AG09309 (cell line): ENCODE data around the gene FAAP20.

Source experiments
- DNase-seq: peaks from one replicate; pipeline ENCODE4 v3.0.0-alpha.2; 2010; ENCODE audit warnings: low read depth
- H3K4me3 ChIP-seq: 2 replicates; pipeline ENCODE4 v1.5.1; 2011; ENCODE audit warnings: mild to moderate bottlenecking, low read depth, low read length, moderate library complexity; ENCODE audit not compliant: control insufficient read depth
- CTCF ChIP-seq: IDR thresholded peaks from 2 replicates; pipeline ENCODE4 v1.5.1; 2011; ENCODE audit warnings: mild to moderate bottlenecking, low read depth, low read length, inconsistent platforms; ENCODE audit not compliant: insufficient read depth, control insufficient read depth; ENCODE audit errors: missing control alignments

Gene FAAP20

GRCh38 chr1:2224631-2225428 lies 30.3 kb upstream of the FAAP20 start:
- DNase-seq: no peak
- no peak for TF ChIP-seq CTCF

GRCh38 chr1:2224170-2224584 lies 29.6 kb upstream of the FAAP20 start:
- no peak for TF ChIP-seq CTCF
- no peak for DNase-seq
- H3K4me3 ChIP-seq: no peak overlapping the region

More at GRCh38 chr1:2224631-2225428, 30.3 kb upstream of the FAAP20 start:
- H3K4me3 ChIP-seq: no peak overlapping the region

DNA sequence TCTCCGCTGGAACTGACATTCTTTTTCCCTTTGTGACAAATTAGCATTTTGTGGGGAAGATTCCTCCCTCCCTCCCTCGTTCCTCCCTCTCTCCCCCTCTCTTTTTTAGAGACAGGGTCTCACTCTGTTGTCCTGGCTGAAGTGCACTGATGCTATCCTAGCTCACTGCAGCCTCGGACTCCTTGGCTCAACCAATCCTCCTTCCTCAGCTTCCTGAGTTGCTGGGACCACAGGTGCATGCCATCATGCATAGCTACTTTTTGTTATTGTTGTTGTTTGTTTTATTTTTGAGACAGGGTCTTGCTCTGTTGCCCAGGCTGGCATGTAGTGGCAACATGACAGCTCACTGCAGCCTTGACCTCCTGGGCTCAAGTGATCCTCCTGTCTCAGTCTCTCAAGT lies 26.7 kb upstream of the FAAP20 start:
- no peak overlapping the region for H3K4me3 ChIP-seq
- TF ChIP-seq CTCF: no peak
- DNase-seq: no peak

GRCh38 chr1:2216767-2217058 lies 22.1 kb upstream of the FAAP20 start:
- DNase-seq: no peak
- H3K4me3 ChIP-seq: no peak overlapping the region
- TF ChIP-seq CTCF: no peak

DNA sequence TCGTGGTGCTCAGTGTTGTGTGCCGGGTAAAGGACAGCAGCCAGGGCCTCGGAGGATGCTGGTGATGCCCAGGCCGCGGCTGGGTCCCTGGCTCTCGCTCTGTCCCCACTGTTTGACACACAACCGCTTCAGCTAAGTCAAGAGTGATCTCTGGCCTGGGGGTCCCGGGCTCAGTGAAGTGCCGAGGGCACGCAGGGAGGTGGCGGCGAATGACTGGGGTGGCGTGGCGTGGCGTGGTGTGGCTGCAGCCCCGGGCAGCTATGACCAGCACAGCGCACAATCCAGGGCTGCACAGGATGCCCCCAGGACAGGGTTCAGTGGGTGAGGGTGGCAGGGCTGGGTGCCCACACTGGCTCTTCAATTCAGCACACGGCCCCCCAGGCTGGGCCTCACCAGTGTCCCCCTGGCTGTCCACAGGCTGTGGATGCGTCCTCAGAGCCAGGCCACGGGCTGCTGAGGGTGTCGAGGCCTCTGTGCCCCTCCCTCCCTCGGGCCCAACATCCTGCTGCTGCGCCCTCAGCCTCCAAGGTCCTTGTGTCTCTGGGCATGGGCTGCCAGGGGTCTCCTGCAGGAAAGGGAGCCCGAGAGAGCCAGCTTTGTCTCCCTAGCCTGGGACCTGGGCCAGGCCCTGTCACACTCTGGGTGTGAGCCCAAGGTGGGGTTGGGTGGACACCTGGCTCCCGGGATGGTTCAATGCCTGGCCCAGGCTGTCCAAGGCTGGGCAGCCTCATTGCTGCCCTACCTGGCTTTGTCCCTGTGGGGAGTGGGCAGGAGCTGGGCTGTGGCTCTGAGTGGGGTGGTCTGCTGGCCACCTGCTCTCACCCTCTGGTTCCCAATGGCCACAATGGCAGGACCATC lies 21.6 kb upstream of the FAAP20 start:
- H3K4me3 ChIP-seq: no peak overlapping the region
- no peak for TF ChIP-seq CTCF

GRCh38 chr1:2215329-2215728 lies 20.8 kb upstream of the FAAP20 start:
- no peak for DNase-seq
- H3K4me3 ChIP-seq: no peak overlapping the region
- no peak for TF ChIP-seq CTCF

More for the DNA sequence above, 21.6 kb upstream of the FAAP20 start:
- no peak for DNase-seq
